GM19324 (cell line): ENCODE measurements around the gene MRTFB.

ENCODE experiments used
- ATAC-seq: cut with Tn5 transposase; IDR thresholded peaks from one replicate; pipeline ENCODE4 v1.9.1; 2021; ENCODE audit warnings: mild to moderate bottlenecking, moderate library complexity; ENCODE audit not compliant: unreplicated experiment, low FRiP score

Gene MRTFB

DNA sequence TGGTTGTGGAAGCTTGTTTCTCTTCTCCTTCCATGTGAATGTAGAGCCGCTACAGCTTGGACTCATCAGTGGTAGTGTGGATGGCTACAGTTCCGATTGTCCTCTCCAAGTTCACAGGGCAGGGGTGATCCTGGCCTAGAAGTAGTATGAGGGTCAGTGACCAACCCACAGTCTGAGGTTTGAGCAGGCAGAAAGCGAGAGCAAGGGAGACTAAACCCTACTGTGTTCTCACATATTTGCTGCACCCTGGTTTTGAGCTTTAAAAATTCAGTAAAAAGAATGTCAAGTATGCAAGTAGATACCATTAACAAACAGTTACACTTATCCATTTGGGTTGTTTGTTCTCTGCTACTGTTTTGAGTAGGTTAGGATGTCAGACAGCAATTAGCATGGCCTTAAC lies 148.9 kb downstream of the MRTFB start:
- ATAC-seq = no peak

DNA sequence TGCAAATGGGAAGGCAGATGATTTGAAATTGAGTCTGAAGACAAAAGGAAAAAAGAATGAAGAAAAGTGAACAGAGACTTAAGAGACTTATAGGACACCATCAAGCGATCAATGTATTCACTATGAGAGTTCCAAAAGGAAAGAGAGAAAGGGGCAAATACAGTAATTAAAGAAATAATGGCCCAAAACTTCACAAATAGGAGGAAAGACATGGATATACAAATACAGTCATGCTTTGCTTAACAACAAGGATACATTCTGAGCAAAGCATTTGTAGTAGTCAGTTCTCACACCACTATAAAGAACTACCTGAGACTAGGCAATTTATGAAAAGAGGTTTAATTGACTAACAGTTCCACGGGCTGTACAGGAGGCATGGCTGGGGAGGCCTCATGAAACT lies 152.5 kb downstream of the MRTFB start:
- ATAC-seq = no peak

DNA sequence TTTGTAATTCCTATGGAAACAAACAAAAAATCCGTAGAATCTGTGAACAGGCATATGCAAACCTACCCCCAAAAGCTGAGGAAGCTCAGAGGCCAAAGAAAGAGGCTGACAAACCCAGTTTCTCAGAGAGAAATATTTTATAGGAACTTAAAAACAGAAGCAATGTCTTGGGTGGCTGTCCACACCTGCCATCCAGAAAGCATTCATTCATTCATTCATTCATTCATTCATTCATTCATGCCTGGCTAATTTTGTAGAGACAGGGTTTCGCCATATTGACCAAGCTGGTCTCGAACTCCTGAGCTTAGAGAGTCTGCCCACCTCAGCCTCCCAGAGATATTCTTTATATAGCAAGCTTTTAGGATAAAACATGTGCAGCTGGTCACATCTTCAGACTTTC lies 154.3 kb downstream of the MRTFB start:
- ATAC-seq = no peak

DNA sequence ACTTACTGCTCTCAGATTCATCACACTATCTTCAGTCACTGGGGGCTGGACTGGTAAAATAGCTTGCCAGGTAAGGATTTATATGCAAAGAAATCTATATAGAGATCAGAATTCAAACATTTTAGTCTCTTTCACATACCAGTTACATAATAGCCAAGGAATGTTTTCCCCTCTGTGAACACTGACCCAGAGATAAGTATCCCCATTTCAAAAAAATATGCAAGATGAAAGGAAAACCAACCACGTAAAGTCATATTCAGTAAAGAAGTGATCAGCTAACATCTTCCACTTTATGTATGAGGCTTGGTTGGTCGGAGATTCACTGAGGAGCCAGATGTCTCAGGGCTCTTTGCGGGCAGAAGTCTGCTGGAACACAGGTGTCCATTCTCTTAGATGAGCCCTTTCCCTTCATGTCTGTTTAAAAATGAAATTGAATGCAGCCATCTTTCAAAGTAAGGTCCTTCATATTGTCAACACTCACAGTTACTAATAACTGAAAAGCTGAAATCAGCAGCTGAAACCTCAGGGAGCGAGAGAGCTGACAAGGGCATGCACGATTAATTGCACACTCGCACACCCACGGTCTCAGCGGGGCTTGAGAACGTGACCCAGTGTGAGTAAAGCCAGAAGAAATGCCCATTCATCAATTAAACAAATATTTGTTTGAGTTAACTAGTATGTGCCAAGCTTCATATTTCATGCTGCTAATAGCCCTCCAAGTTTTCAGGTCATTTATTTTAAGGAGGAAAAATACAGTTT lies 161.2 kb downstream of the MRTFB start:
- no peak for ATAC-seq

DNA sequence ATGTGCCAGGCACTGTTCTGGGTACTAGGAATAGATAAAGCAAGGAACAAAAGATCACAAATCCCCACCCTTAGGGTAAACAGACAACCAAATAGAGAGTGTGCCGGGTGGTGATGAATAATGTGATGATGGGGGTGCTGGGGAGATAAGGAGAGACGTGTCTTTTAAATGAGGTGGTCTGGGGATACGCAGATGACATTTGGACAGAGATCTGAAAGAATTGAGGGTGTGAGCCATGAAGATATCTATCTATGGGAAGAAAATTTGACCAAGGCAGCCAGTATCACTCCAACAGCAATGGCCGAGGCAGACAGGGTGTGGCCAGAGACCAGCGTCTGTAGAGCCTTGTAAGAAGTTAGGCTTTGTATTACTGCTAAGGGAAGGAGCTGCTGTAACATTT lies 165.3 kb downstream of the MRTFB start:
- ATAC-seq = no peak

DNA sequence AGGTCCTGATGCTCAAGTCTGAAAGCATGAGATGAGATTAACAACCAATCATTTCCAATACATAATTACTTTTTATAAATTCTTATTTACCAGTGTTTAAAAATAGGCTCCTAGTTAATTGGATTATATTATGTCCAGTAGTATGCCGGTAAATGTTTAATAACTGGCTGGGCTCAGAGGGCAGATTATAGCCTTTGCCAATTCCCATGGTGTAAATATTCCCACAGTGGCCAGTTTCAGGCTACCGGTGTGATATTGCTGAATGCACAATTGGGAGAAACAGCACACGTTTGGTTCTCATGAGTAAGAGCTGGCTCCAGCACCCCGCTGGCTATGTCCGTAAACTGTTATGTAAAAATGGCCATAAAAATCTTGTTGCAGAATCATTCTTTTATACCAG lies 167.6 kb downstream of the MRTFB start:
- ATAC-seq = no peak

DNA sequence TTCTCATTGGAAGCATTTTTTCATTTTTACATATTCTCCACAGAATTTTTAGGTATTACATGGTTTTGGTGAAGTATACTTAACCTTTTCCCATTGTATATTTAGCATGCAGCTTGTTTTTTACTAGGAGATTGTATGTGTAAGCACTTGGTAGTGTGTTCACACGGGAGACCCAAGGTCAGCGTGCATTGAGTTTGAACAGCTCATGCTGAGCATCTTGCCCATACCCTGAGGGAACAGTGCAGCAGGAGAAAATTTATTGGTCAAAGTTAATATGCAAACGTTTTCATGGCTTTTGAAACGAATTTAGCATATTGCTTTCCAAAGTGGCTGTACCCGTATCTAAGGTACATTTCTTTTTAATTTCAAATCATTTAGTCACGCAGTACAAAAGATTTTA lies 168.7 kb downstream of the MRTFB start:
- no peak for ATAC-seq

DNA sequence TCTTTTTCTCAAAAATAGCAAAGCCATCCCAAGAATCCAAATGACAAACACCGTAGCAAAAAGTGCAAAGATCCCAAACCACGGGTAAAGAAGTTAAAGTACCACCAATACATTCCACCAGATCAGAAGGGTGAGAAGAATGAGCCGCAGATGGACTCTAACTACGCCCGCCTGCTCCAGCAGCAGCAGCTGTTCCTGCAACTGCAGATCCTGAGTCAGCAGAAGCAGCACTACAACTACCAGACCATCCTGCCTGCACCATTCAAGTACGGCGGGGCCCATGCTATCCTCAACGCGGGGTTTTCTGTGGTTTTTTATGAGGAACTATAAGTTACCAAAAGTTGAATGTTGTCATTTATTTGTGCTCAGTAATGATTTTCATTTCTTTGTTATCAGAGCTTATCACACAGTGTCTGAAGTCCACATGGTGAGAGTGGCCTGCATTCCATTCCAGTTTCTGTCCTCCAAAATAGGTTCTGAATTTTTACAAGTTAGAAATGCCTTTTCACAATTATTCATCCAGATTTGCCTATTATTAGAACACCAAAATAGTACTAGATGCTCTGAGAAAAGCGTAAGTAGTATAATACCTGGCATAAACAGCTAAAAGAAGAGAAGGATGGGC lies 169.2 kb downstream of the MRTFB start:
- ATAC-seq = no peak

DNA sequence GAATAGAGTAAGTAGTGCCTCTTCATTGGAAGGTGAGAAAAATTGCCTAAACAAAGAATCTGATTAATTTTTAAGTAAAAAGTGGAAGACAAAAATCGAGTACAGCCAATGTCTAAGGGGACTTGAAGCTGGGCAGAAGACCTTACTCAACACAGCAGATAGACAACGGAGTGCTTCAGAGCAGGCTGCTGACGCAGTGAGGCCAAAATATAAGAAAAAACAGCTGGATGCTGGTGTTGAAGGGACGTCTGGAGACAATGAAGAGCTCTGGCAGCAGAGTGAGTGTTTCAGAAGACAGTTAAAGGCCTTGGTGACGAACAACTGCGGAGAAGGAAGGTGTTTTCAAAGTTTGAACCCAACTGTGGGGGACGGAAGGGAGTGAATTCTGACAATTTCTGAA lies 169.8 kb downstream of the MRTFB start:
- ATAC-seq = no peak

DNA sequence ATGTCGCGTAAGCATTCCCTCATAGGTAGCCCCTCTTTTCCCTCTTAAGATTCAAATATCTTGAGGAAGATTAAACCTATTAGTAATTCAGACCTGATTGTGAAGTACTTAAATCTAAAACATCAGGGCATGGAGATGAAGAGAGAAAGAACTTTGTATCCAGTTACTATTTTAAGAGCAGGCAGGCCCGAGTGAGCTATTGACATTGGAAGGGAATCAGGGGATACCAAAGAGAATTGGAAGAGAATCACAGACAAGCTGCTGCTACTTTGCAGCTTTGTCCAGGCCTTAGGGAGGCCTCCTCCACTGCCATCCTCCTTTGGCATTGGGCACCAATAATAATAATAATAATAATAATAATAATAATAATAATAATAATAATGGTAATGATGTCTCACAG lies 170.5 kb downstream of the MRTFB start:
- ATAC-seq = no peak

DNA sequence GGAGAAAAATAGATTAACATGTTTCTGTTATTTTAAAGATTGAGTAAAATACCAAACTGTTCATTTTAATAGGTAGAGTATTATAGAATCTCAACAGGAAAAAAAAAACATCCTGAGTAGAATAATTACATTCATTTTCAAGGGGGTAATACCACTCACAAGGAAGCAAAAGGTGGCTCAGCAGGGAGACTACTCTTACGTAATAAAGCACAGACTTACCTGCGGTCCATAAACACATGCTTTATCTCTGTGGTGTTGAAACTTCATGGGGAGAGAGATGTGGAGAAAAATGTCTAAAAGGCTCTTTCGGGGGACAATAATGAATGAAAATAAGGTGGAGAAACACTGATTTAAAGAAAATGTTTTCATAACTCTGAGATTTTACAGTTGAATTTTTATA lies 171.7 kb downstream of the MRTFB start:
- no peak for ATAC-seq

DNA sequence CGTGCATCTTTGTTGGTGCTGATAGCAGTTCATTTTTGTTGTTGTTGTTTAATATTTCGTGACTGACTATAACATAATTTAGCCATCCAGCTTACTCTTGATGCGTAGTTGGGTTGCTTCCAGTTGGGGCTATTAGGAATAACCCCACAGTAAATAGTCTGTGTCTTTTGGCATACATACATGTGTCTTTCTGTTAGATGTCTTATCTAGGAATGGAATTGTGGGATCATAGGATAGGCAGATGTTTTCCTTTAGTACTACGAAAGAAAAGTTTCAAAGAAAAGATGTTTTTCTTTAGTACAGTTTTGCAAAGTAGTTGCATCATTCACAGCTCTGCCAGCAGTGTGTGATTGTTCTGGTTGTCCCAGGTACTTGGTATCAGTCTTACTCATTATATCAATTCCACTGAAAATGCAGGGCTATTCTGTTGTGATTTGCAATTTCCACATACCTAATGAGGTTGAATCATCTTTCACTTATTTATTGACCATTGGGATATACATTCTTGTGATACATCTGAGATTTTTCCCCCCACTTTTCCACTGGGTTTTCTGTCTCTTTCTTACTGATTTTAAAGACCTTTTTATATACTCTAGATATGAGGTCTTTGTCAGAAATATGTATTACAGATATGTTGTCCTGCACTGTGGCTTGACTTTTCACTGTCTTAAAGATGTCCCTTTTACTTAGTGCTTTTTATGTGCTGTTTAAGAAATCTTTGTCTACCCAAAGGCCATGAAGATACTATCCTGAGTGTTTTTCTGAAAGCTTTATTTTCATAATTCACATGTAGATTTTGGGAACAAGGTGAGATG lies 173.3 kb downstream of the MRTFB start:
- ATAC-seq = no peak

DNA sequence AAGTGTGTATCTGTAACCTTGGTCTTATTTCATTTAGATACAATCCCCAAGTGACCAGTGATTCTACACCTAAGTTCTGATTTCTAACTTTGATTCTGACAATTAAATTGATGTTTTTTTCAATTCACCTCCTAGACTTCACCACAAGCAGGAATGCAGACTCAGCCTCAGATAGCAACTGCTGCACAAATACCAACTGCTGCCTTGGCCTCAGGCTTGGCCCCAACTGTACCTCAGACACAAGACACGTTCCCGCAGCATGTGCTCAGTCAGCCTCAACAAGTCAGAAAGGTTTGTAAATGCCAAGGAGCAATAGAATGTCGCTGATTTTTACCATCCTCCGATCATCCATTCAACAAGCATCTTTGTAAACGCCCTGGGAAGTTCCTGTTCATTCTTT lies 177.7 kb downstream of the MRTFB start:
- no peak for ATAC-seq

DNA sequence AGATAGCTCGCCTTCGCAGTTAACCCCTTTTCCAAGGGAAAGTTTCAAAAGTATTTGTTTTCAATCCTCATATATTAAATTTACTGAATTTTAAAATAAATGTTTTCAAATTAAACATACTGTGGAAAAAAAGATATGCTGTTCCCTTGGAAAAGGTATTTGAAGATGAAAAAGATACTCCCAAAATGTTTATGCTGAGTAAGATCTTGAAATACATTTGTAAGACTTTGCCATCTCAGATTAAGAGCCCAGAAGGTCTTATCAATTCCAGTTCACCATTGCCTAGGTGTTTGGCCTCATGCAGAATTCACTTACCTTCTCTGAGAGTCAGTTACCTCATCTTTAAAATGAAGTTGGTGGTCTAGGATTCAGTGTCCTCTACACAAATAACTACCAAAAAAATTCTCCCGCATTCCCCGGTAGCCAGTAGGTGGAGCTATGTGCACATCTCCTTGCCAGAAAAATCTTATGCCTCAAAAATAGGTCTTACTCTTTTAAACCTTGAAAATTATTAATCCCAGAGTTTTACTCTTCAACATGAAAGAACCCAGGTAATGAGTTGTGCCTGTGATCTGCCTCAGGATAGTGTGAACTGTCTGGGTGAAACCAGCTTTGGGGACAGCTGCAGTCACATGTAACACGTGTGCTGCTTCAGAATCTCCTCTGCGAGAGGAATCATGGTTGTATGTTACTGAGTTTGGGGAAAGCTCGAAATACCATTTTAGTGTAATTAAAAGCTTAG lies 178.3 kb downstream of the MRTFB start:
- no peak for ATAC-seq

DNA sequence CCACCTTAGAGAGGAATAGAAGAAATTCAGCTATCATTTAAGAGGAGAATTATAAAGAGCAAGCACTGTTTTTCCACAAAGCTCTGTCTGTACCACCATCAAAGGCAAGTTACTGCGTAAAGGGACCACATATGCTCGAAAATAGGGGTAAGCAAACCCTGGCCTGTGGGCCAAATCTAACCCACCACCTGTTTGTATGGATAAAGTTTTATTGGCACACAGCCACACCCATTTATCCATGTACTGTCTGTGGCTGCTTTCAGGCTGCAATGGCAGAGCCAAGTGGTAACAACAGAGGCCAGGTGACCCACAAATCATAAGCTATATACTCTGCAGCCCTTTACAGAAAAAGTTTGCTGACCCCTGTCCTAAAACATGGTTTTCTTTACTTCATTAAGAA lies 180.3 kb downstream of the MRTFB start:
- no peak for ATAC-seq

DNA sequence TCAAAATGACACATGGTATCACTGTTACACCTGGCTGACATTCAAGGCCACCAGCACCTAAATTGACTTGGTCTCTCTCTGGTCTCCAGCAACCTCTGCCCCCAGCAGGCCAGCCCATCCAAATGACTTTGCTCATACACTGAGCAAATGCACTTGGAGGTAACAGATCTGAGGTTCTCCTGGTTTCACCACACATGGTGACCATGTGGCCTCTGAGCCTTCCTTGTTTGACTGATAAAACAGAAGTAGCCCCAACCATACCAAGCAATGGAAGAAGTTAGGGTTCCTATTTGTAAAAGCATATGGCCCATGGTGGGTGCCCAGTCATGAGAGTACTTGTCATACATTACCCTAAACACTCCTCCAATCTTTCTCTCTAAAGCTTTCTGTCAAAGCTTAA lies 181.7 kb downstream of the MRTFB start:
- ATAC-seq = no peak

DNA sequence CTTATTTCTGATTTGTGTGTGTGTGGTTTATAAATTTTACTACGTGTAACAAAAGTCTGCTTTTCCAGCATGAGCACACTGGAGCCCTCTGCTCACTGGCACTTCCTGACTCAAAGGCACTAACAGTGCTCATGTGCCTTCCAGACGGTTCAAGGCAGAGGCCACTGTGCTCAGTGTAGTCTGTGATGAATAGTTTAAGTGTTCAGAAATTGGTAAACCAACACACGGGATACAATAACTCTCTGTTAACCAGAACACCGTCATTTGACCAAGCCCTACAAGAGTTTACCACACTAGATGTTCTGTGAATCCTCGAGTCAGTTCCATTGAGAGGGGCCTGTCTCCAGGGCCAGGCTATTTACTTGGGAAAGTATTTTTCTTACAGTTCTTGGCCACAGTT lies 191.9 kb downstream of the MRTFB start:
- ATAC-seq = no peak

DNA sequence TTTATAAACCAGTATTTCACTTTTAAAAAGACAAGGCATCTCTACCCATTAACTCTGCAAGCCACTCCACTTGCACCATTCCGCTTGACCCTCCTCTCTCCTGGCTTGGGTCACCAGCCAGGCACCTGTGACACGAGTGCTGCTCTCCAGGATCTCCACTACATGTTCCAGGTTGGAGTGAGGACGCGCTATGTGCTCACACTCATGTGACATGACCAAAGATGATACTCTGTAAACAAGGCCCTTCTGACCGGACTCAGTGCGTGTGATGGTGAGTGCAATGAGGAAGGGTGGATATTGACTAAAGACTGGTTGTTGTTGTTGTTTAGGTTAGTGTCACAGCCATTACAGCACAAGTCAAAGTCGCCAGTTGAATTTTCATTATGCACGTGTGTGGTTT lies 192.7 kb downstream of the MRTFB start:
- ATAC-seq = no peak

DNA sequence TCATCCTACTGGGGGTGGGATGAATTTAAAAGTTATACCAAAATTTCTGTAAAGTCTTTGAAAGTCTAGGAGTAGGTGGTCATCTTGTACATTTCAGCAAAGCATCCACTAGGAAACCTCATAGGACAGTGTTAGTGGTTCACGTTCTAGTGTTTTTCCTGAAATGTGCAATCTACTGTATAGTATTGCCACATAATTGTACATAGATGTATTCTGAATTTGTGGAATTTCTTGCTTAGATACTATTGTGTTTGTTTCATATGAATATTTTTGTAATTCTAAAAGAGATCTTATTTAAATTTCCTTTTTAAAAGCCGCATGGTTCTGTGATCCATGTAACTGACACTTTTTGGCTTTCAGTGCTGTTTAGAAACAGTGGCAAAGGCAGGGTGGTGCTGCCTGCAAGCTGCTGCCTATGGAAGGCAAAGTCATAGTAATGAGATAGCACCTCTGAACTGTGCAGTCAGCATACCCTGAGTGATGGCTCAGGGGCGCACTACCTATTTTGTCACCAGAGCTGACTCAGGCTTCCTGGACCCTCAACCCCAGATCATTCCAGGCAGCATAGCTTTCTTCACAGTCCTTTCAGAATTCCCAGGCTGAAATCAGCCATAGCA lies 193.3 kb downstream of the MRTFB start:
- no peak for ATAC-seq

DNA sequence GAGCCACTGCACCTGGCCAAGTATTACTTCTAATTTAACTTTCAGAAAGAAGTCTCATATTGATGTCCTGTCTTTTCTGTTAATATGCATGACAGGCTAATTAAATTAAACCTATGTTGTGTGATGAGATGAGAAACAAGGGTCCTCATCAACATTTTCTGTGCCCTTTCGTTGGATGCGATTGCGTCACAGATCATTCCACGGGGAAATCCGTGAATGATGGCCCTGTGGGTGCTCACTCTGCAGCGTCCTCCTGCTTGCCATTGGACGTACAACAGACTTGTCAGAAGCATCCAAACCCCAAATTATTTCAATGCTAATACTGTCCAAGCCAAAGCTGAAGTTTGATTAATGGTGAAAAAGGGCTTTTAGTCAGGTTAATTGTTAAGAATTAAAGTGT lies 197.0 kb downstream of the MRTFB start:
- no peak for ATAC-seq

DNA sequence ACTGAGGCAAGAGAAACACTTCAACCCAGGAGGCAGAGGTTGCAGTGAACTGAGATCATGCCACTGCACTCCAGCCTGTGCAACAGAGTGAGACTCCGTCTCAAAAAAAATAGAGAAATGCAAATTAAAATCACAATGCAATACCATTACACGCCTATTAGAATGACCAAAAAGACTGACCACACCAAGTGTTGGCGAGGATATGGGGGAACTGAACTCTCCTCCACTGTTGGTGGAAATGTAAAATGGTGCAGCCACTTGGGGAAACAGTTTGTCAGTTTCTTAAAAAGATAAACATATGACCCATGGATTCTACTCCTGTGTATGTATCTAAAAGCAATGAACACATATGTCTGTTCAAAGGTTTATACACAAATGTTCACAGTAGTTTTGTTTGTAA lies 204.8 kb downstream of the MRTFB start:
- ATAC-seq = no peak
